HUES48 (cell line): Measurements from ENCODE around the gene TSEN54.

Experiments
- H3K27ac ChIP-seq: one replicate; pipeline ENCODE4 v1.7.0; 2013; ENCODE audit warnings: low read depth, low read length, inconsistent platforms
- H3K27me3 ChIP-seq: 2 replicates; pipeline ENCODE4 v1.6.1; 2013; ENCODE audit warnings: mild to moderate bottlenecking, low read length; ENCODE audit not compliant: control insufficient read depth, insufficient read depth
- H3K36me3 ChIP-seq: 2 replicates; pipeline ENCODE4 v1.6.1; 2013; ENCODE audit warnings: low read length; ENCODE audit not compliant: control insufficient read depth, insufficient read depth
- H3K4me1 ChIP-seq: 2 replicates; pipeline ENCODE4 v1.6.1; 2013; ENCODE audit warnings: mild to moderate bottlenecking, low read length; ENCODE audit not compliant: control insufficient read depth, insufficient read depth
- H3K4me3 ChIP-seq: 2 replicates; pipeline ENCODE4 v1.5.1; 2013; ENCODE audit warnings: mild to moderate bottlenecking, low read depth, low read length
- H3K9ac ChIP-seq: 2 replicates; pipeline ENCODE4 v1.6.1; 2013; ENCODE audit warnings: mild to moderate bottlenecking, low read depth, low read length, moderate library complexity
- H3K9me3 ChIP-seq: 2 replicates; pipeline ENCODE4 v1.6.1; 2013; ENCODE audit warnings: low read length; ENCODE audit not compliant: control insufficient read depth, insufficient read depth

Gene TSEN54

DNA sequence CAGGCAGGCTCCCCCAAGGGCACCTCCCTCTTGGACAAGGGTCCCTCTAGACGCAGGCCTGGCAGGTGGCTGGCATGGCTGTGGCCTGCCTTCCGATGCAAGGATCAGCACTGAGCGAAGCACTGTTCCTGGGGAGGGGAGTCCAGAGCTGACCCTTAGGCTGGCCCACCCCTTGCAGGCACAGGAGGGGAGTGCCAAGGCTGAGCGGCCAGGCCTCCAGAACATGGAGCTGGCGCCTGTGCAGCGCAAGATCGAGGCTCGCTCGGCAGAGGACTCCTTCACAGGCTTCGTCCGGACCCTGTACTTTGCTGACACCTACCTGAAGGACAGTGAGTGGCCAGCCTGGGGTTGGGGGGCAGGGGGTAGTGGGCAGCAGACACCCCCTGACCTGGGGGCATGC, 54.4 kb downstream of the TSEN54 start:
- no peaks in the 10 kb centered on the region for H3K4me1 ChIP-seq

DNA sequence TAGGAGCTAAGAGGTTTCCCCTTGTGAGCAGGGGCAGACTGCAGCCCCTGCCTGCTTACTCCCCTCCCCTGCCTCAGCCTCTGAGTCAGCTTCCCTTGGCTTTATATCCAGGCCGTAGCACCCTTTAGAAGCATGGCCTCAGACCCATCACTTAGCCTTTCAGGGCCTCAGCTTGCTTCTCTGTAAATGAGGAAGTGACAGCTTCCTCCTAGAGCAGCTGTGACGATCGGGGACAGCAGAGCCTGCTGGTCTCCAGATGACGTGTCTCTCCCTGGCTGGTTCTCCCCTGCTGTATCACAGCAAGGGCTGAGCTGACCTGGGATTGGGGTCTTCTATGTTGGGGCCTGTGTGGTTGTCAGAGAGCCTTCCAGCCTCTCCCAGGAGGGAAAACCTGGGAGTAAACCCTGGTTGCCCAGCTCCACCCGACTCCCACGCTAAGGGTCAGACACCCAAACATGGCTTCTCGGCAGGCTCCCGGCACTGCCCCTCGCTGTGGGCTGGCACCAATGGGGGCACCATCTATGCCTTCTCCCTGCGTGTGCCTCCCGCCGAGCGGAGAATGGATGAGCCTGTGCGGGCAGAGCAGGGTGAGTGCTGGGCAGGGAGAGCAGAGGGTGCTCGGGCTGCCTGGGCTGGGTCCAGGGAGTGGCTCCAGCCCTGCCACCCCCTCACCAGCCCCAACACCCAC, 55.0 kb downstream of the TSEN54 start:
- H3K36me3 ChIP-seq: peaks cover 15% of the 10 kb centered on the region
- H3K9ac ChIP-seq: no peak overlapping the region
- H3K27me3 ChIP-seq: no peaks in the 10 kb centered on the region
- no peaks in the 10 kb centered on the region for H3K4me1 ChIP-seq
- H3K27ac ChIP-seq: no peak overlapping the region
- no peaks in the 10 kb centered on the region for H3K9me3 ChIP-seq
- H3K4me3 ChIP-seq: no peak overlapping the region

More for the DNA sequence above, 54.4 kb downstream of the TSEN54 start:
- Histone ChIP-seq H3K4me3 (no peak overlapping the region), H3K9ac (no peak overlapping the region), H3K36me3 (peaks cover 15% of the 10 kb centered on the region), H3K9me3 (no peaks in the 10 kb centered on the region), H3K27ac (no peak overlapping the region), H3K27me3 (no peaks in the 10 kb centered on the region)

DNA sequence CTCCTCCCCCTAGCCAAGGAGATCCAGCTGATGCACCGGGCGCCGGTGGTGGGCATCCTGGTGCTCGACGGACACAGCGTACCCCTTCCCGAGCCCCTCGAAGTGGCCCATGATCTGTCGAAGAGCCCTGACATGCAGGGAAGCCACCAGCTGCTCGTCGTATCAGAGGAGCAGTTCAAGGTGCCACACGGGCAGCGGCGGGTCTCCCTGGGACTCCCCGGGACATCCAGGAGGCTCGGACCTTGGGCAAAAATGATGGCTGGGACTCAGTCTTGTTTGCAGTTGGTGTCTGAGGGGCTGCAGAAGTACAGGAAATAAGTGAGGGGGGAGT, 55.5 kb downstream of the TSEN54 start:
- H3K36me3 ChIP-seq: peaks cover 15% of the 10 kb centered on the region
- no peak overlapping the region for H3K4me3 ChIP-seq
- H3K27me3 ChIP-seq: no peaks in the 10 kb centered on the region
- H3K27ac ChIP-seq: no peak overlapping the region
- H3K4me1 ChIP-seq: no peaks in the 10 kb centered on the region
- H3K9ac ChIP-seq: no peak overlapping the region
- H3K9me3 ChIP-seq: no peaks in the 10 kb centered on the region

DNA sequence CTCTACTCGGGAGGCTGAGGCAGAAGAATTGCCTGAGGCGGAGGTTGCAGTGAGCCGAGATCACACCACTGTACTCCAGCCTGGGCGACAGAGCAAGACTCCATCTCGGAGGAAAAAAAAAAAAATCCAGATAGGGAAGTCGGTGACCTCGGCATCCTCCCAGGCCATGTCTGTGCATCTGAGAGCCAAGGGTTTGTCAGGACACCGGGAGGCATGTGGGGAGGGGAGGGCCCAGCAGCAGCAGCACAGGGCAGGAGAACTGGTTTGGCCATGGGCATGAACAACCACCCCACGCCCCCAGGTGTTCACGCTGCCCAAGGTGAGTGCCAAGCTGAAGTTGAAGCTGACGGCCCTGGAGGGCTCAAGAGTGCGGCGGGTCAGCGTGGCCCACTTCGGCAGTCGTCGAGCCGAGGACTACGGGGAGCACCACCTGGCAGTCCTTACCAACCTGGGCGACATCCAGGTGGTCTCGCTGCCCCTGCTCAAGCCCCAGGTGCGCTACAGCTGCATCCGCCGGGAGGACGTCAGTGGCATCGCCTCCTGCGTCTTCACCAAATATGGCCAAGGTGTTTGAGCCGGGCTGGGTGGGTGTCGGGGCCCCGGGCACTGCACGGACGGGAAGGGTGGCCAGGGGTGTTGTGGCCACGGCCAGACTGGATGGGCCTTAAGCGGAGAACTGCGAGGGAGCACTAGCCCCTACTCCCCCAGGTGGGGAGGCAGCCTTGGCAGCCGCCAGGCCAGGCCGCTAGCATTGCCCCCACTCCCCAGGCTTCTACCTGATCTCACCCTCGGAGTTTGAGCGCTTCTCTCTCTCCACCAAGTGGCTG, 56.6 kb downstream of the TSEN54 start:
- H3K9ac ChIP-seq: no peak overlapping the region
- H3K4me3 ChIP-seq: no peak overlapping the region
- no peaks in the 10 kb centered on the region for H3K27me3 ChIP-seq
- peaks cover 15% of the 10 kb centered on the region for H3K36me3 ChIP-seq
- no peaks in the 10 kb centered on the region for H3K9me3 ChIP-seq
- no peak overlapping the region for H3K27ac ChIP-seq
- H3K4me1 ChIP-seq: no peaks in the 10 kb centered on the region

DNA sequence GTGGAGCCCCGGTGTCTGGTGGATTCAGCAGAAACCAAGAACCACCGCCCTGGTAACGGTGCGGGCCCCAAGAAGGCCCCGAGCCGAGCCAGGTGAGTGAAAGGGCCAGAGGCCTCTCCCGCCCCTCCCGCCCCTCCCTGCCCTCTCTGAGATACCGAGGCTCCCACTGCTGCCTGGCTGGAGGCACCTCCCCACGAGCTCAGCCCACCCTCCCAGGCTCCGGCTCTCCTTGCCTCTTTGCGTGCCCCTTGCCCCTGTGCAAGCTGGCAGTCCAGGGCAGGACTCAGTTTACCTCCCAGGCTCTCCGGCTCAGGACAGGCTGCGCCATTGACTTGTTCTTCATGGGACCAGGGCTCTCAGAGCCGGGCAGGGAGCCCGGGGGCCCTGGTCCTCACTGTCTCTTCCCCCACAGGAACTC, 57.2 kb downstream of the TSEN54 start:
- no peak overlapping the region for H3K27ac ChIP-seq
- H3K4me3 ChIP-seq: no peak overlapping the region
- no peaks in the 10 kb centered on the region for H3K27me3 ChIP-seq
- no peak overlapping the region for H3K9ac ChIP-seq
- H3K4me1 ChIP-seq: no peaks in the 10 kb centered on the region
- no peaks in the 10 kb centered on the region for H3K9me3 ChIP-seq
- H3K36me3 ChIP-seq: peaks cover 15% of the 10 kb centered on the region

DNA sequence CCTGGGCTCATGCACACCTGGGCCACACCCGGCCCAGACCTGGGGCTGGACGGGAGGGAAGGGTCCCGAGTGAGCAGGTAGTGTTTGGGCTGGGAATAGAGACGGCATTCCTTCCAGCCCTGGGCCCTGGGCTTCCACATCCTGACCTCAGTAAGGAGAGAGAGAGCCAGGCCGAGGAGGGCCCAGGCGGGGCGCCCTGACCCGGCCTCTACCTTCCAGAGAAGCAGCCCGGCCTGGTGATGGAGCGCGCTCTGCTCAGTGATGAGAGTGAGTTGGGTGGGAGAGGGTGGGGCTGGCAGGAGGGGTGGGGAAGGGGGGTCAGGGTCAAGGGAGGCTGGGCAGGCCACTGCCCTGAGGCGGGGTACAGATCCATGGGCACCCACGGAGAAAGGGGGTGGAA, 57.7 kb downstream of the TSEN54 start:
- no peak overlapping the region for H3K27ac ChIP-seq
- H3K36me3 ChIP-seq: peaks cover 11% of the 10 kb centered on the region
- no peaks in the 10 kb centered on the region for H3K4me1 ChIP-seq
- H3K9ac ChIP-seq: no peak overlapping the region
- no peak overlapping the region for H3K4me3 ChIP-seq
- H3K9me3 ChIP-seq: no peaks in the 10 kb centered on the region
- no peaks in the 10 kb centered on the region for H3K27me3 ChIP-seq
